ENCODE data around the gene TULP1.

The TULP1 gene

DNA sequence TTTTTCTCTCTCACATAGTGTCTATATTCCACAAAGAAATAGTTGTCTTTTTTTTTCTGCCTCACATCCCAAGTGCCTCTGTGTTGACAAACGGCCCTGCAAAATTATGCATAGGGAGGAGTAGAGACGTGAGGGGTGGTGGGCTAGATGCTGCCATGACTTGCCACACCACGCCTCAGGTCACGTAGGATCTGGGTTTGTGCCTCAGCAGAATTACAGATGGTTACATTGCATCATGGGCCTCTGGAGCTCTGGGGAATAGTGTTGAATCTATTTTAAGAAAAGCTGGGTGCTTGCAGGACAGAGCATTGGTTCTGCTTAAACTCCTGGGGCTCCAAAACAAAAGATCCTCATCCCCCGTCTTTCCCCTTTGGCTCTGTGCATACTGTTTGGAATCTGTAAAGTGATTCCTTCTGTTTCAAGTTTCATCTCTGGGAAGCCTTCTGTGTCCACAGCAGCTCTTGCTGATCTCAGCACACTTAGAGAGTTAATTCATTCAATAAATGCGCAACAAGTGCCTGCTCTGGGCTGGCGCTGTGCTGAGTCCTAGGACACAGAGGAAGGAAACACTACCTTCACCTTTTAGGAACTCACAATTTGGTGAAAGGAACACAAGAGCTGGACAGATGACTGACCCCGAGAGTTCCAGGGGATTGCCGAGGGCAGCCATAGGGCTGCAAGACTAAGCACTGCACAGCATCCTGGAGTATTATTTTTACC, 58.1 kb downstream of the TULP1 start:
- DNase-seq: no peak

DNA sequence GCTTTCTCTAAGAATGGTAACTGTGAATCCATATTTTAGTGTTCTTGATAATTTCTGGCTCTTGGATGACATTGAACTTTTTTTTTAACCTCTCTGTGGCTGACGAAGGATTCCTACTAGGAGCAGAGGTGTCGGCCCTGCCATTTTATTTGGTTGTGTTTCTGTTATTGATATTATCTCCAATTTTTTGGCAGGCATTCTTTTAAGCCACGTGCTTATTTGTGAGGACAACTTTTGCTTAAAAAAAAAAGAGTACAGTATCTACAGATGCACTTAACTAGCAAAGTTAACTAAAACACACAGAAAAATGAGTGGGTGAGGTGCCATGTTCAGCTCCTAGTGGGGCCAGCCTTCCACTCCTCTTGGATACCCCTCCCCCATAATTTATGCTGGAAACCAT, 59.5 kb downstream of the TULP1 start:
- no peak for DNase-seq

DNA sequence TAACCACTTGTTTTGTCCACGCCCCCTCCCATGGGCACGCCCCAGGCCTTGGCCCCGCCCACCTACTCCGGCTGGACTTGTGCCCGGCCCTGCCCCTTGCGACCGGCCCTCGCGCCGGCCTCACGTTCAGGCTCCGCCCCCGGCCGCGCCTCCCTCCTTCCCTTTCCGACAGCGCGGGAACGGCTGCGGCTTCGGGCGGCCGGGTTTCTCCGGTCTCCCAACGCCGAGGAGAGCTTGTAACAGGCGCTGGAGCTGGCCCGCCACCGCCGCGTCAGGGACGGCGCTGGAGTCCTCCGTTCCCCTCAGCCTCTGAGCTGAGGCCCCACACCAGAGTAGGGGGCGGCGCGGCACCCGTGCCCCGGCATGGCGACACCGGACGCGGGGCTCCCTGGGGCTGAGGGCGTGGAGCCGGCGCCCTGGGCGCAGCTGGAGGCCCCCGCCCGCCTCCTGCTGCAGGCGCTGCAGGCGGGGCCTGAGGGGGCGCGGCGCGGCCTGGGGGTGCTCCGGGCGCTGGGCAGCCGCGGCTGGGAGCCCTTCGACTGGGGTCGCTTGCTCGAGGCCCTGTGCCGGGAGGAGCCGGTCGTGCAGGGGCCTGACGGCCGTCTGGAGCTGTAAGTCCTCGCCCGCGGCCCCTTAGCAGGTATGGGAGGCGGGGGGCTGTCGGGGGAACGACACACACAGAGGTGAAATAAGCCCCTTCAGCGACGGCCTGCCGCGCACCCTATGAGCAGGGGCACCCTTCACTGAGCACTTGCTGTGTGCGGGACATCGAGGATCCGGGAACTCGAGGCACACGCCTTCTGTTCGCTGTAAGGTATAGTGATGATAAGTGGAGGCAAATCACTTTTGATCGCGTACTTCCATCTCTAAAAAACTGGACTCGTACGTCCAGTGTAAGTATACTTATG, 60.3 kb downstream of the TULP1 start, which contains the start of gene FANCE:
FANCE (plus strand) TSS at position 156 of the 908 bp plus-strand sequence; CDS start at position 364, 208 bp downstream.
- peak; percentile 66 for DNase-seq

GRCh38 chr6:35451354-35452182, 61.1 kb downstream of the TULP1 start:
- no peak for DNase-seq

GRCh38 chr6:35449287-35449881, 63.3 kb downstream of the TULP1 start:
- DNase-seq: no peak

DNA sequence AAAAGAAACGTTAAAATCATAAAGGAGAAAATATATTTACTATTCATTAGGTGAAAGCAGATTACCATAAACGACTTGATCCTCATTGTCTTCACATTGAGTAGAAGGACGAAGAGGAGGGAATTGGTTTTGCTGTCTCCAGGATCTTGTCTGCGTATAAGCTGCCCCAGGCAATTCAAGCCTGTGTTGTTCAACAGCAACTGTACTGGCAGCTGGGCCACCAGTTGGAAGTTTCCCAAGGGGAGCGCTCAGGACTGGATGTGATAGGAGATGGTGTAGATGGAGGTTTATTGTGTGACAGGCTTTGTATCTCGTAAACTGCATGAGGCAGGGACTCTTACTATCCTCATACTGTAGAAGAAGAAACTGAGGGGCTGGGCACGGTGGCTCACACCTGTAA, 64.5 kb downstream of the TULP1 start:
- no peak for DNase-seq

Data from GOT3 (cell line).